Smooth muscle cell (in vitro differentiated cells): Measurements from ENCODE around the gene CTSW. TPM values are rescaled to one million over a fixed set of nuclear protein-coding genes. Genes with fewer than 3 reads are reported as not detected.
"Not testable (repeated sequence)": the region's sequence is repeated elsewhere in the genome, so short reads cannot be mapped to it uniquely, and the experiment has no call there.

Source experiments
- DNase-seq: peaks from one replicate; lab custom pipeline; 2025; ENCODE audit not compliant: unreplicated experiment; lab: John Stamatoyannopoulos, UW
- H2AFZ ChIP-seq: fragments of 200-600 bp; sonication (generic); 2 replicates; pipeline ENCODE4 v1.6.0; 2016; ENCODE audit warnings: antibody characterized with exemption, low read depth, mild to moderate bottlenecking
- H3F3A ChIP-seq: fragments of 200-600 bp; sonication (generic); 2 replicates; pipeline ENCODE4 v1.6.0; 2017; ENCODE audit warnings: antibody characterized with exemption, low read depth
- H3K27ac ChIP-seq: fragments of 200-600 bp; sonication (generic); 2 replicates; pipeline ENCODE4 v1.5.1; 2016; ENCODE audit warnings: low read depth, mild to moderate bottlenecking
- H3K27me3 ChIP-seq: fragments of 200-600 bp; sonication (generic); 2 replicates; pipeline ENCODE4 v1.6.1; 2016; ENCODE audit warnings: low read depth, mild to moderate bottlenecking
- H3K36me3 ChIP-seq: fragments of 200-600 bp; sonication (generic); 2 replicates; pipeline ENCODE4 v1.5.1; 2016; ENCODE audit warnings: low read depth
- H3K4me1 ChIP-seq: fragments of 200-600 bp; sonication (generic); 2 replicates; pipeline ENCODE4 v1.5.1; 2016; ENCODE audit warnings: low read depth
- H3K4me2 ChIP-seq: fragments of 200-600 bp; sonication (generic); 2 replicates; pipeline ENCODE4 v1.6.0; 2016; ENCODE audit warnings: mild to moderate bottlenecking
- H3K4me3 ChIP-seq: fragments of 200-600 bp; sonication (generic); 2 replicates; pipeline ENCODE4 v1.5.1; 2016; ENCODE audit warnings: mild to moderate bottlenecking
- H3K79me2 ChIP-seq: fragments of 200-600 bp; sonication (generic); 2 replicates; pipeline ENCODE4 v1.6.0; 2016; ENCODE audit warnings: low read depth, mild to moderate bottlenecking
- H3K9ac ChIP-seq: fragments of 200-600 bp; sonication (generic); 2 replicates; pipeline ENCODE4 v1.6.0; 2016; ENCODE audit warnings: low read depth
- H3K9me3 ChIP-seq: fragments of 200-600 bp; sonication (generic); replicated peaks from 2 replicates; pipeline ENCODE4 v1.5.1; 2016; ENCODE audit warnings: low read depth
- H4K20me1 ChIP-seq: fragments of 200-600 bp; sonication (generic); 2 replicates; pipeline ENCODE4 v1.6.0; 2016; ENCODE audit warnings: low read depth
- WGBS: methylation state at CpG from one replicate; pipeline ENCODE4 v1.1.7; 2016; ENCODE audit warnings: low lambda C conversion rate; 5-methylcytosine and 5-hydroxymethylcytosine counted together
- polyA plus RNA-seq: library from polyadenylated mRNA; unstranded; fragments of >200 nt; fragmentation: Nextera tagmentation; extraction: Ambion mirVana; gene quantifications from 2 replicates; pipeline ENCODE4 v1.2.1, GENCODE V29; 2016
- total RNA-seq: library from RNA; depleted of rRNA; stranded (reverse); fragments of >200 nt; gene quantifications from 2 replicates; pipeline ENCODE4 v1.2.3, GENCODE V29; 2014
- TF ChIP-seq, protein P1 (sequence below): fragments of 200-600 bp; sonication (generic); IDR thresholded peaks from 2 replicates; pipeline ENCODE4 v1.5.1; 2017; ENCODE audit warnings: borderline replicate concordance, mild to moderate bottlenecking, antibody characterized with exemption; ENCODE audit not compliant: insufficient read depth, poor library complexity, severe bottlenecking

CTSW gene
- total and polyA plus RNA-seq, 2 experiments from 2014 or later: not detected

DNA sequence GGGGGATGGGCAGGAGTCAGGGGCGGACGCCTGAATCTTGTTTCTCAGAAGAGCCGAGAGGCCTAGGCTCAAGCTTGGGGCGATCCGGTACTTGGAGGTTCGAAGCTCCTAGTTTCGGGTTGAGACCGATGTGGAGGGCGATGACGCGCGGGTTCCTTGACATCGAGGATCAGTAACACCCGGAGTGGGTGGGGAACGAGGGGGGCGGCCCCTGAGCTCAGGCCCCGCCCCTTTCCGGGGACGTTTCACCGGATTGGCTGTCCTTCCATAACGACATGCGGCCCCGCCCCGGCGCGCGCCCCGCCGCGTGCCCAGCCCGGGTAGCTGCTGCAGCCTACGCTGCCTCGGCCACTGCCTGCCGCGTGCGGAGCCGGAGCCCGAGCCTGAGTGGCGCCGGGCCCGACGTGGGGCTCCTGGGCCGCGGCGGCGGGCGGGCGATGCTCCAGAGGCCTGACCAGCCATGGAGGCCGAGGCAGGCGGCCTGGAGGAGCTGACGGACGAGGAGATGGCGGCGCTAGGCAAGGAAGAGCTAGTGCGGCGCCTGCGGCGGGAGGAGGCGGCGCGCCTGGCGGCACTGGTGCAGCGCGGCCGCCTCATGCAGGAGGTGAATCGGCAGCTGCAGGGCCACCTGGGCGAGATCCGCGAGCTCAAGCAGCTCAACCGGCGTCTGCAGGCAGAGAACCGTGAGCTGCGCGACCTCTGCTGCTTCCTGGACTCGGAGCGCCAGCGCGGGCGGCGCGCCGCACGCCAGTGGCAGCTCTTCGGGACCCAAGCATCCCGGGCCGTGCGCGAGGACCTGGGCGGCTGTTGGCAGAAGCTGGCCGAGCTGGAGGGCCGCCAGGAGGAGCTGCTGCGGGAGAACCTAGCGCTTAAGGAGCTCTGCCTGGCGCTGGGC, 10.9 kb downstream of the CTSW start, which contains the start of gene CCDC85B:
Gene CCDC85B (plus strand): TSS at position 350 of the 895 bp plus-strand sequence. CDS start 111 bp downstream, at position 461.
- TF ChIP-seq, protein P1, sequence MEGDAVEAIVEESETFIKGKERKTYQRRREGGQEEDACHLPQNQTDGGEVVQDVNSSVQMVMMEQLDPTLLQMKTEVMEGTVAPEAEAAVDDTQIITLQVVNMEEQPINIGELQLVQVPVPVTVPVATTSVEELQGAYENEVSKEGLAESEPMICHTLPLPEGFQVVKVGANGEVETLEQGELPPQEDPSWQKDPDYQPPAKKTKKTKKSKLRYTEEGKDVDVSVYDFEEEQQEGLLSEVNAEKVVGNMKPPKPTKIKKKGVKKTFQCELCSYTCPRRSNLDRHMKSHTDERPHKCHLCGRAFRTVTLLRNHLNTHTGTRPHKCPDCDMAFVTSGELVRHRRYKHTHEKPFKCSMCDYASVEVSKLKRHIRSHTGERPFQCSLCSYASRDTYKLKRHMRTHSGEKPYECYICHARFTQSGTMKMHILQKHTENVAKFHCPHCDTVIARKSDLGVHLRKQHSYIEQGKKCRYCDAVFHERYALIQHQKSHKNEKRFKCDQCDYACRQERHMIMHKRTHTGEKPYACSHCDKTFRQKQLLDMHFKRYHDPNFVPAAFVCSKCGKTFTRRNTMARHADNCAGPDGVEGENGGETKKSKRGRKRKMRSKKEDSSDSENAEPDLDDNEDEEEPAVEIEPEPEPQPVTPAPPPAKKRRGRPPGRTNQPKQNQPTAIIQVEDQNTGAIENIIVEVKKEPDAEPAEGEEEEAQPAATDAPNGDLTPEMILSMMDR: peak; percentile 26
- 1% methylated on average over 90 of the region's 94 CpGs for WGBS
- peak within 1 kb of the TSS; percentile 80 for H3K9ac ChIP-seq
- peaks cover 16% of the 10 kb centered on the region for H3F3A ChIP-seq
- H4K20me1 ChIP-seq: peaks cover 39% of the 10 kb centered on the region
- H3K4me2 ChIP-seq: peak within 1 kb of the TSS; percentile 97
- DNase-seq: peak; percentile 93
- no peaks in the 10 kb centered on the region for H3K36me3 ChIP-seq
- peaks cover 22% of the 10 kb centered on the region for H3K4me1 ChIP-seq
- no peaks in the 10 kb centered on the region for H3K27me3 ChIP-seq
- H3K4me3 ChIP-seq: peak within 1 kb of the TSS; percentile 77
- H2AFZ ChIP-seq: no peak within 1 kb of the TSS
- H3K9me3 ChIP-seq: no peaks in the 10 kb centered on the region
- peak within 1 kb of the TSS; percentile 89 for H3K27ac ChIP-seq
- peaks cover 48% of the 10 kb centered on the region for H3K79me2 ChIP-seq

DNA sequence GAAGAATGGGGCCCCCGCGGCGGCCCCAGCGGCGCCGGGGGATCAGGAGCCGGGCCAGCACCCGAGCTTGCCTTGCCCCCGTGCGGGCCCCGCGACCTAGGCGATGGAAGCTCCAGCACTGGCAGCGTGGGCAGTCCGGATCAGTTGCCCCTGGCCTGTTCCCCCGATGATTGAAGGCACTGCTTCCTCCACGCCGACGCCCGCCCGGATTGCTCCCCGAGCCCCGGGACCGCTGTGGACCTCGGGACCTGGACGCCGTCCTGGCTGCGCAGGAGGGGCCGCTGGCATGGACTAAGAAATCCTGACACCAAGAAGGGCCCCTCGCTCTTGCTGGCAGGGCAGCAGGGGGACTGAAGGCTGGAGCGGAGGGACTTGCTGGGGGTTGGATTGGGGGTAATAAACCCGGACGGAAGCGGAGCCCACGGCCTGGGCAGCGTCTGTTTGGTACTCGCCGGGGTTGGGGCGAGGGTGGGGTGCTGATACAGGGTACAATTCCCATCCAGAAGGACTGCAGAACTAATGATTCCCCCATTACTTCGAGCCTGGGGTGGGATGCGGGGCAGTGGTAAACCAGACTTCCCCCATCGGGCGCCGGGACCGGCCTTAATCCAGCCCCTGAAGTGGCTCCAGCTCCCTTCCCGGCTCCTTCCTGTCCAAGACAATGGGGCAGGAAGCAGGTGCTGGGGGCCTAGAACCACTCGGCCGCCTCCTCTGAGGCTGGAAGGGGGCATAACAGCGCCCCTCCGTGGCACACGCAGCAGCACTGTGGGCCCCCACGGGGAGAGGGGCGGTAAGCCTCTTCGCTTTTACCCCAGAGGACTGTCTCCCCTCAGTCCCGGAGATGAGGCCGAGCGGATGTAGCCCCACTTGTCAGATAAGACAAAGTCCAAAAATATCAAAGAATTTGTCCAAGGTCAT, 11.8 kb downstream of the CTSW start:
- peak overlapping the region; percentile 80 for H3K9ac ChIP-seq
- no peaks in the 10 kb centered on the region for H3K36me3 ChIP-seq
- TF ChIP-seq, protein P1: peak; percentile 10
- H3K27ac ChIP-seq: peak overlapping the region; percentile 58
- no peak for DNase-seq
- peaks cover 16% of the 10 kb centered on the region for H3F3A ChIP-seq
- no peaks in the 10 kb centered on the region for H3K9me3 ChIP-seq
- peak overlapping the region; percentile 67 for H3K4me3 ChIP-seq
- H3K4me1 ChIP-seq: peaks cover 22% of the 10 kb centered on the region
- peaks cover 53% of the 10 kb centered on the region for H3K79me2 ChIP-seq
- H4K20me1 ChIP-seq: peaks cover 48% of the 10 kb centered on the region
- no peak overlapping the region for H2AFZ ChIP-seq
- H3K4me2 ChIP-seq: peak overlapping the region; percentile 97
- 8% methylated on average over 48 of the region's 57 CpGs for WGBS
- H3K27me3 ChIP-seq: no peaks in the 10 kb centered on the region

DNA sequence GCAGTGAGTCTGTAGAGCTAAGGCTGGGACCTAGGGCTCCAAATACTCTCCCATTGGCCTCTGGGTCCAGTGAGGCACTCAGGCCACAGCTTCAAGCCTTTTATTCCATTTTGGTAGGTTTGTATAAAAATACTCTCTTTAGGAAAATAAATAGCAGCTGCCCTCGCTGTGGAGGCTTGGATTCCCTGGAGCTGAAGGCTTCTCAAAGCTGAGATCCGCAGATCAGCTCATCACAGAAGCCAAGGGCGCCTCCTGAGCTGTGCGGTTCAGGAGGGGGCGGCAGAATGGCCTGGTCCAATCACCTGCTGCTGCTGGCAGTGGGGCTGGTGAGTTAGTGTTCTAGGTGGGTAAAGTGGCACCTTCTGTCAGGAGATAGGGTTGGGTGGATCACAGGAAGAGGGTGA, 12.5 kb downstream of the CTSW start:
- H3K4me1 ChIP-seq: peaks cover 22% of the 10 kb centered on the region
- not testable (repeated sequence) for DNase-seq, H3K9me3 ChIP-seq, H3K27me3 ChIP-seq, H3K27ac ChIP-seq, H2AFZ ChIP-seq, H3K36me3 ChIP-seq, H3K9ac ChIP-seq
- H3K4me2 ChIP-seq: peak overlapping the region; percentile 97
- H3K4me3 ChIP-seq: peak overlapping the region; percentile 67
- peaks cover 55% of the 10 kb centered on the region for H4K20me1 ChIP-seq
- WGBS: 87% methylated on average over 5 of the region's 5 CpGs
- peaks cover 16% of the 10 kb centered on the region for H3F3A ChIP-seq
- peaks cover 53% of the 10 kb centered on the region for H3K79me2 ChIP-seq
